ENCODE results near the gene AUTS2. TPM values are rescaled to one million over a fixed set of nuclear protein-coding genes. Genes with fewer than 3 reads are reported as not detected.

Gene AUTS2
- total RNA-seq, 1 donor from 2014 or later = 56.0 TPM

DNA sequence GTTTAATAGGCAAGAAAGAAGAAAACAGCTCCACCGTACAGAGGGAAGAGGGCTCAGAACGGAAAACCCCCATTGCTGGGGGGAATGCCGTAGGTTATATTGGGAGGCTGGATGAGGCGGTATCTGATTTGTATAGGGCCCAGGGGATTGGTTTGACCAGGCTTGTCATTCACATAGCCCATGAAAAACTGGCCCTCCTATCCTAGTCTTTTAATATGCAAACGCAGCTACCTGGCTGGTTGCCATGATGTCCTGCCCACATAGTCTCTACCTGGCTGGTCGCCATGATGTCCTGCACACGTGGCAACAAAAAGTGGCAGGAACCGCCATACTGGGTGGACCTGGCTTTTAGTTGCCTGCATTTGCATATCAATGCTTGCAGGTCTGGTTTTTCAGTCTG lies 84.7 kb downstream of the AUTS2 start:
- intact Hi-C loops (cut with DNase I) = no loop called here
- no peak for DNase-seq

DNA sequence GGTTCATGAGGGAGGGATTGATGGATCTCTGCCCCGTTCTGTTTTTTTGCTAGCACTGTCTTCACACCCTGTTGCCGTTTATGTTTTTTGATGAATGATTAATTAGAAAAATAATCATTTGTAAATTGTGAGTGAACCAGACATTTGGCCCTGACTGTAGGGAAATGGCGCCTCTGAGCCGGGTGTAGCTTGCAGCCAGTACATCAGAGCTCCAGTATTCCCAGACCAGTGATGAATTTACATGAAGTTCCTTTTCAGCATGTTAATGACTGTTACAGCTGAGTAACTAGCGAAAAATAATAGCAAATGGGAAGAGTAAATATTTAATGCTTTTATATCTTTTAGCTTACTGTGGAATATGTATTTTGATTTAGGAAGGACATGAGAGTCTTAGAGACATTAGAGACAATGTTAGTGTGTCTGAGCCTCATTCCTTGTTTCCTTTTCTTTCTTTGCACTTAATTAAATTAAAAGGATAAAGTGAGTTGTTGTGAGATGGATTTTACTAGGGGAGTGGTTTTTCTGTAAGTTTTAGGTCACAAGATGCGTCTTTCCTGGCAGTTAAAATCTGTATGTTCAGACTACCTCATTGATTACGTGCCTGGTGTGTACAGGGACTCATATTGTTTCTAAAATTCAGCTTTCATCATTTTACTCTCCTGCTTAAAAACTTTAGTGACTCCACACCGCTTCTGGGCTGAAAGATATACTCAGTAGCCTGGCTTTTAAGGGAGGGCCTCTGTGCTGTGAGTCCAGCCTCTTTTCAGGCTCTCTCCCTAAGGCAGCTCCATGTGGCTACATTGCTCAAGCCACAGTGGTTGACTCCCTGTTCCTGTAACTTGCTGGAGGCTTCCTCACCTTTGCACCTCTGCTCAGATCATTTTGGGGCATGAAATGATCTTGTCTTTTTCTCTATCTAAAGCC lies 86.4 kb downstream of the AUTS2 start:
- peak; percentile 57 for ATAC-seq

More for the DNA sequence above, 84.7 kb downstream of the AUTS2 start:
- Histone ChIP-seq H3K27ac (no peak overlapping the region), H3K27me3 (no peaks in the 10 kb centered on the region), H3K4me3 (no peak overlapping the region), H3K9me3 (no peaks in the 10 kb centered on the region), H3K36me3 (no peaks in the 10 kb centered on the region), H3K4me1 (no peaks in the 10 kb centered on the region)
- ATAC-seq = no peak
- TF ChIP-seq, protein P1, sequence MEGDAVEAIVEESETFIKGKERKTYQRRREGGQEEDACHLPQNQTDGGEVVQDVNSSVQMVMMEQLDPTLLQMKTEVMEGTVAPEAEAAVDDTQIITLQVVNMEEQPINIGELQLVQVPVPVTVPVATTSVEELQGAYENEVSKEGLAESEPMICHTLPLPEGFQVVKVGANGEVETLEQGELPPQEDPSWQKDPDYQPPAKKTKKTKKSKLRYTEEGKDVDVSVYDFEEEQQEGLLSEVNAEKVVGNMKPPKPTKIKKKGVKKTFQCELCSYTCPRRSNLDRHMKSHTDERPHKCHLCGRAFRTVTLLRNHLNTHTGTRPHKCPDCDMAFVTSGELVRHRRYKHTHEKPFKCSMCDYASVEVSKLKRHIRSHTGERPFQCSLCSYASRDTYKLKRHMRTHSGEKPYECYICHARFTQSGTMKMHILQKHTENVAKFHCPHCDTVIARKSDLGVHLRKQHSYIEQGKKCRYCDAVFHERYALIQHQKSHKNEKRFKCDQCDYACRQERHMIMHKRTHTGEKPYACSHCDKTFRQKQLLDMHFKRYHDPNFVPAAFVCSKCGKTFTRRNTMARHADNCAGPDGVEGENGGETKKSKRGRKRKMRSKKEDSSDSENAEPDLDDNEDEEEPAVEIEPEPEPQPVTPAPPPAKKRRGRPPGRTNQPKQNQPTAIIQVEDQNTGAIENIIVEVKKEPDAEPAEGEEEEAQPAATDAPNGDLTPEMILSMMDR (IDR thresholded peaks at IDR 0.05) = no peak

DNA sequence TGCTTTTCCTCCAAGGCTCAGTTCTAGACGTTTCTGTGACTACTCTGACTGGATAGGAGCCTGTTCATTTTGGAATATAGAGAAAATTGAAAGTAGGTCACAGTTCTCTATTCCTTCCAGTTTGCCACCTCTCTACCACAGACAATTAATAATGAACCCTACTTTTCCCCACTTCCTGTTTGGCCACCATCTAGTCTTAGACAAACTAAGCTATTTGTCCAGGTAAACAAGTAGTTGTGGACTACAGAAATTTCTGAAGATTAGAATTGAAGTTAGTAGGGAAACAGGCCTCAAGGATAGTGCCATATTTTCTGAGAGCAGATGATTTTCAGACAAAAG lies 87.0 kb downstream of the AUTS2 start:
- intact Hi-C loops (cut with DNase I) = no loop called here
- H3K27ac ChIP-seq = no peak overlapping the region
- no peak overlapping the region for H3K4me3 ChIP-seq
- DNase-seq (no peak), ATAC-seq (no peak)
- no peaks in the 10 kb centered on the region for H3K36me3 ChIP-seq
- no peaks in the 10 kb centered on the region for H3K9me3 ChIP-seq
- TF ChIP-seq, protein P1 (IDR thresholded peaks at IDR 0.05) = no peak
- H3K27me3 ChIP-seq = no peaks in the 10 kb centered on the region
- H3K4me1 ChIP-seq = no peaks in the 10 kb centered on the region

More for the DNA sequence above, 86.4 kb downstream of the AUTS2 start:
- Histone ChIP-seq H3K4me3 (no peak overlapping the region), H3K4me1 (no peaks in the 10 kb centered on the region), H3K36me3 (no peaks in the 10 kb centered on the region), H3K27ac (no peak overlapping the region), H3K9me3 (no peaks in the 10 kb centered on the region), H3K27me3 (no peaks in the 10 kb centered on the region)
- TF ChIP-seq, protein P1 (IDR thresholded peaks at IDR 0.05) = no peak
- no peak for DNase-seq
- intact Hi-C loops (cut with DNase I) = no loop called here

DNA sequence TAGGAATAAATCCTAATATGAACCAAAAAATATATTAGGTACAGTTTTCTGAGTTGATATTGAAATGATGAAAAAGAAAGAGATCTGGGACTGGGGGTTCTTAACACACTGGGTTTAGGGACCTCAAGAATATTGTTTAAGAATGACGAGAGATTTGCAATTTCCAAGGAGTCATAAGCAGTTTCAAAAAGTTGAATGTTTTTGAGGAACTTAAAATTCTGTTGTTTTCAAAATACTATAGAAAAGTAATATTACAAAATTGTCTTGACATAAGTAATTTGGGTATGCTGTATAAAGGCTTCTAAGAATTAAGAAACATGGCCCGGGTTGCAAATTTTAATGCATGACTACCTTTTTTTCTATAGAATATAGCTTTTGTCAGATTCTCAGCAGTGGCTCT lies 88.1 kb downstream of the AUTS2 start:
- ATAC-seq = no peak
- Histone ChIP-seq H3K36me3 (no peaks in the 10 kb centered on the region), H3K4me3 (no peak overlapping the region), H3K4me1 (no peaks in the 10 kb centered on the region), H3K27ac (no peak overlapping the region), H3K9me3 (no peaks in the 10 kb centered on the region), H3K27me3 (no peaks in the 10 kb centered on the region)
- DNase-seq = no peak
- TF ChIP-seq, protein P1 (IDR thresholded peaks at IDR 0.05) = no peak
- intact Hi-C loops (cut with DNase I) = no loop called here

DNA sequence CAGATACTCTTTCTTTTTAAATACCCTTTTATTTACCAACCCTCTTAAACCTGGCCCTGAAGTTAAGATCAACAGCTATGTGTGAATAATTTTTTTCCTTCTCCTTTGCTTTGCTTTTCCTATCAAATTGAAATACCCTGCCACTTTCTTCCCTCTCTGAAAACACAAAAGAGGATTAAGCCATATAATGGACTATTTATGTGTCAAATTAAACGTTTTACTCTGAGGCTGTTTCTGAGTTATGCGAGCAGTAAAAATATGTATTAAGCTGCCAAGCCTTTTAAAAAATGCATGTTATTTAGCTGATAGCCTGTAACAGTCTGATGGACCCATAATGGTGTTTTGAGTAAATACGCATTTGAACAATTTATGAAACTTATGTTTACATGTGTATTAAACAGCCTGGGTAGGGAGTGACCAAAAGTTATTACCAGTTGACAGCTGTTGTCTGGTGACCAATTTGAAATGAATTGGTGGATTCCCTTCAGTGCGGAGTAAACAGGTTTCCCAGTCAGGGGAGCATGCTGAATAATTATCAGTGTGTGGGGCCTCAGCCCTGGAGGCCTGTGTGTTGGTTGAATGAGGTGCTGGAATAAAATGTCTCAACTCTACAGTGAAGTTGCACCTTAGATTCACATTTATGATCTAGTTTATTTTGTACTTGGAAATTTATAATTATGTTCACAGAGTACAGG lies 89.6 kb downstream of the AUTS2 start:
- H3K27ac ChIP-seq = no peak overlapping the region
- H3K36me3 ChIP-seq = no peaks in the 10 kb centered on the region
- DNase-seq = no peak

More for the DNA sequence above, 89.6 kb downstream of the AUTS2 start:
- Histone ChIP-seq H3K4me1 (no peaks in the 10 kb centered on the region), H3K4me3 (no peak overlapping the region), H3K27me3 (no peaks in the 10 kb centered on the region), H3K9me3 (no peaks in the 10 kb centered on the region)
- intact Hi-C loops (cut with DNase I) = no loop called here
- TF ChIP-seq, protein P1 (IDR thresholded peaks at IDR 0.05) = no peak
- no peak for ATAC-seq
